Measurements from ENCODE around the gene GALNS.
"Not testable (repeated sequence)": the region's sequence is repeated elsewhere in the genome, so short reads cannot be mapped to it uniquely, and the experiment has no call there.

GALNS gene

GRCh38 chr16:88803264-88803987 is 53.3 kb downstream of the GALNS start, which contains the start of gene CDT1:
Gene CDT1, plus strand, starts transcription at chr16:88803789. Its CDS starts 43 bp downstream, at chr16:88803832.
- DNase-seq, result peak; percentile 85
- in situ Hi-C loops (cut with HindIII; ENCODE audit: low pct_ligation_motif_present, low pct_unique_long_range_greater_than_20kb, low sequenced_read_pairs), result no loop called here

DNA sequence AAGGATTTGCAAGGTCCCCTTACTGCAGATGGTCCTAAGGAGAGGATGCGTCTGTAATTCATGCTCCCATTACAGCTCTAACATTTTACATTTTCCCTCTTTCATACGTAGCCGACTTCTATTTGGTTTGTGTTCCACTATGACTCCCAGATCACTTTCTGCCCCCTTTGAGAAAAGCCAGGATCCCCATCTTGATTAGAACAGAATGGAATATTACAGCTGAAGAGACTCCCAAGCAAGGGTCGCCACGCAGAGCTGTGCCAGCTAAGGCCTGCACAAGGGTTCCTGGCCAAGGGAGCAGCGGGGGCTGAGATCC is 56.5 kb downstream of the GALNS start:
- no peak for DNase-seq
- in situ Hi-C loops (cut with HindIII; ENCODE audit: low pct_ligation_motif_present, low pct_unique_long_range_greater_than_20kb, low sequenced_read_pairs), result no loop called here

DNA sequence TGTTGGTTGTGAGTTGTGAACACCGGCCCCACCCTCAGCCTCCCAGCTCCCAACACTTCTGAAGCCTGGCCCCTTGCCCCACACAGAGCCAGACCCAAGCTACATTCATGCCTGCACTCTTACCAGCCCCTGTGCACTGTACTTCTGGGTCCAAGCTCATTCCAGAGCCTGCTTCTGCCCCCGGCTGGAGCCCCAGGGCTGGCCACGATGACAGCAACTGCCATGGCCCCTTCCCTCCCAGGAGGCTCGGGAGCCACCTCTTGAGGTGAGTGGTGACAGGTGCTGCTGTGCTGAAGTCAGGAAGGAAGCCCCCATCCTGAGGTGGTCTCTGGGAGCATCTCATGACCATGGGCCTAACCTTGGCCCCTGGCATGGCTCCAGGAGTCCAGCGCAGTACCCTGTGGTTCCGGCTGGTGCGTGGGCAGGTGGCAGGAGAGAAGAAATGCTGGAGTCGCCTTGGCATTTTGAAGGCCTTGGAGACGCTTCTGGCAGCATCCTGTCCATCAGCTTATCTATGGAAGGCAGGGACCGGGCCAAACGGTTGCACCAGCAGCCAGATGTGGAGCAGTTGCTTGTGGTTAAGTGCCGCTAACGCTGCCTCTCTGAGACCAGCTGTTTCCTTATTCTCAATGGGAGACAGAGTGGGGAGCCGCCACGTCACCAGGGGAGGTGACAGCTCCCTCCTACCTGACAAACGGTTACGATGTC is 57.0 kb downstream of the GALNS start:
- in situ Hi-C loops (cut with HindIII; ENCODE audit: low pct_ligation_motif_present, low pct_unique_long_range_greater_than_20kb, low sequenced_read_pairs), result no loop called here
- DNase-seq, result no peak

DNA sequence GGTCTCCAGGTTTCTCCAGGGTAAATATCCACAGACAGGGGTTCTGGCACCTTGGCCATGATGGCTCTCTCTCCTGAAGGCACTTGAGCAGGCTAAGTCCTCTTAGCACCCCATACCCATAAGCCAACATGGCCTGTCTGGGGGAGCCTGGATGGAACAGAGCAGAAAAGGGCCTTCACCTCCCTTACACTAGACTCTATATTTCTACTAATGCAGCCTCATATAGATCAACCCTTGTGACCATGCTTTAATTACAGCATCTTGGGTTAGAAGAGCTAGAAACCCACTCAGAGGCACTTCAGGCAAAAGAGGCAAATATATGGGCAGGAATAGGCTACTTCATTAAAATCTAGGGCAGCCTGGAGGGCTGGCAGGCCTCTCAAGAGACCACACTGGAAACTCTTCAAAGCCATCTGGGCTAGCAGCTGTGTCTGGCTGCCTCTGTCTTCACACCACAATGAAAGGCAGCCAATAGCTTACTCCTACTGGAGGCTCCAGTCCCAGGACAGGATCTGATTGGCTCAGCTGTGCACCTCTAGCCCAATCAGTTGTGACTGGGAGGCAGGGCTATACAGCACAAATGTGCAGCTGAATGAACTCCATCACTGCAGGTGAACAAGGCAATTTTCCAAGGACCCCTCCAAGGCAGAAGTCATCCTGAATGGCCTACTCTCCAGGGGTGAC is 57.8 kb downstream of the GALNS start:
- in situ Hi-C loops (cut with HindIII; ENCODE audit: low pct_ligation_motif_present, low pct_unique_long_range_greater_than_20kb, low sequenced_read_pairs), result no loop called here
- DNase-seq, result no peak

GRCh38 chr16:88798073-88798472 is 58.7 kb downstream of the GALNS start:
- in situ Hi-C loops (cut with HindIII; ENCODE audit: low pct_ligation_motif_present, low pct_unique_long_range_greater_than_20kb, low sequenced_read_pairs), result no loop called here
- DNase-seq, result no peak

DNA sequence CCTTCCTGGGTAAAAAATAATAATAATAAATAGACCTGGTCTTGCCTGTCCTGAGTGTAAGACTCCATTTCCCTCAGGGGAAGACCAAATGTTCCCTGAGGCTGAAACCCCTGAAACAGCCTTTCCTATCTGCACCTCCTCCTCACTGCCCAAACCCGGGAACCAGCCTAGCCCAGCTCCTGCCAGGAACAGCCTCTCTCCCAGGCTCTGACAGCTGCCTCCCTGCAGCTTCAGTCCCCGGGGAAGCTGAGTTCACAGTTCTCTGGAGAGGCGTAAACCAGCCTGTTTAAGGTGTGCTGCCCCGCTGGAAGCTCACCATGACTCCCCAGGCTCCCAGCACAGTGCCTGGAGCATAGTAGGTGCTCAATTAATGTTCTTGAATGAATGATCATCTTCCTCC is 60.5 kb downstream of the GALNS start:
- DNase-seq, result no peak

DNA sequence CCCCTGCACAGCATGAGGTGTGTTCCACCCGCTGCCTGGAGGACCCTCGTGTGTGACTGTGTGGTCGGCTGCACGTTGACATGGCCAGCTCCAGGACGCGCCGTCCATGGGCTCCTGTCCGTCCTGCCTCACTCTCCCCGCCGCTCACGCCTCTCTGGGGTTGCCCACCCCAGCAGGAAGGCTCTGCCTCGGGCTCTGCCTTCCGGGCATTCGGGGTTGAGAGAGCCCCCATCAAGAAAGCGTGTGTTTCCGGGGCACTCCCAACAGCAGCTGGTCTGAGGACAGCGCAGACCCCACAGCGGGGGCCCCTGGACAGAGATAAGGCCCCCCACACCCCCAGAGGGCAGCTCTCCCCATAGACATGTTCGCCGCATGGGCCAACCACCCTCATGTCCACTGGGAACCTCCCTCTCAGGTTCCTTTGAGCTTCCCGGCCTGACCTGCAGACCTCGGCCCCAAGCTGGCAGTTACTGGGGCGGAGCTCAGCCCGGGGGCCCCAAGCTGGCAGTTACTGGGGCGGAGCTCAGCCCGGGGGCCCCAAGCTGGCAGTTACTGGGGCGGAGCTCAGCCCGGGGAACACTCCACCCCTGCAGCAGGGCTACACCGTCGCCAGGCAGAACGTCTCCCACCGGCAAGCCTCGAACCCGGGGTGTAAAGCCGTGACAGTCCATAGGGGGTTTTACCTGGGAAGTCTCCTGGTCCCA is 63.3 kb downstream of the GALNS start:
- in situ Hi-C loops (cut with HindIII; ENCODE audit: low pct_ligation_motif_present, low pct_unique_long_range_greater_than_20kb, low sequenced_read_pairs), result no loop called here
- DNase-seq, result no peak

More for the DNA sequence above, 60.5 kb downstream of the GALNS start:
- in situ Hi-C loops (cut with HindIII; ENCODE audit: low pct_ligation_motif_present, low pct_unique_long_range_greater_than_20kb, low sequenced_read_pairs), result no loop called here

GRCh38 chr16:88792668-88793250 is 64.0 kb downstream of the GALNS start:
- DNase-seq, result no peak
- in situ Hi-C loops (cut with HindIII; ENCODE audit: low pct_ligation_motif_present, low pct_unique_long_range_greater_than_20kb, low sequenced_read_pairs), result no loop called here

- no peak for DNase-seq
- in situ Hi-C loops (cut with HindIII; ENCODE audit: low pct_ligation_motif_present, low pct_unique_long_range_greater_than_20kb, low sequenced_read_pairs), result no loop called here
Observed at GRCh38 chr16:88792078-88792550, 64.6 kb downstream of the GALNS start.

DNA sequence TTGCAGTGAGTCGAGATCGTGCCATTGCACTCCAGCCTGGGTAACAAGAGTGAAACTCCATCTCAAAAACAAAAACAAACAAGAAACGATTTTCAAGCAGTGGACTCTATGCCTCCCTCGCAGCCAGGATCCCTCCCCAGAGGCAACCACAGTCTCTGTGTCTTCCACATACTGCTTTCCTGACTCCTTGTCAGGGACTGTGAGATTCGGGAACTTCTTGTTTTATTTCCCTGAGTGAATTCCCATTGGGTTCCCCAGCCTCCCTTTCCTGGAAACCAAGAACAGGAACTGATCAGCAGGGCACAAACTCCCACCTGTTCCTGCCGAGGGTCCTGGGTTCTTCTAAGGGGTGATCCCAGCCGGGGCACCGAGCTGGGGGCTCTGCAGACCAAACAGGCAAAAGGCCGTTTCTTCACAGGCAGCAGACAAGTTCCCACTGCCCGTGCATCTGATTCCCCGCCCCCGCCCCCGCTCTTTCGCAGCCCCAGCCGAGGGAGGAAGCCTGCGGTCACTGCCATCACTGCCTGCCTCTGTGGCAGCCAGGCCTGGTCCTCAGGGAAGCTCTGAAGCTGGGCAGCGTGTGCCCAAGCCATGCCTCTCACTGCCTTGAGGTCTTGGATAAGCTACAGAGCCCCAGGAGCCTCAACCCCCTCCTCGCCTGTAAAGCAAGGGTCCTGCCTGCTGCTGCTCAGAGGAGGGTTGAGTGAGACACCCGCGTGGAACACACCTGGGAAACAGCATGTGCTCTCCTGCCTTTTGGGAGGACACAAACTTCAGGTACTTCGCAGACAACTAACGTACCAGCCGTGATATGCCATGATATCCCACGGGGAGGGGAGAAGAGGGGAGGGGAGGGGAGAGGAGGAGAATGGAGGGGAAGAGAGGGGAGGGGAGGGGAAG is 66.2 kb downstream of the GALNS start:
- DNase-seq, result no peak
- in situ Hi-C loops (cut with HindIII; ENCODE audit: low pct_ligation_motif_present, low pct_unique_long_range_greater_than_20kb, low sequenced_read_pairs), result no loop called here

DNA sequence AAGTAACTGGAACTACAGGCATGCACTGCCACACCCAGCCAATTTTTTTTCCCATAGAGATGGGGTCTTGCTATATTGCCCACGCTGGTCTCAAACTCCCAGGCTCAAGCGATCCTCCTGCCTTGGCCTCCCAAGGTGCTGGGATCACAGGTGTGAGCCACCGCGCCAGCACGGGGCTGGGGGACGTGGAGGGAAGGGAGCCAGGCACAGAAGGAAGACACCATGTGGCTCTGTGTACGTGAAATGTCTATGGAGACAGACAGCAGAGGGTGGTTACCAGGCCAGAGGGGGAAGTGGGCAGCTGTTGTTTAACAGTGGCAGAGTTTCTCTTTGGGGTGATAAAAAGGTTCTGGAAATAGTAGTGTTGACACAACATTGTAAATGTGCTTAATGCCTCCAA is 67.2 kb downstream of the GALNS start:
- no peak for DNase-seq
- in situ Hi-C loops (cut with HindIII; ENCODE audit: low pct_ligation_motif_present, low pct_unique_long_range_greater_than_20kb, low sequenced_read_pairs), result loop anchor here (10.0 kb wide), 1 partner anchor 115 kb away; no protein-coding TSS in a partner anchor

- in situ Hi-C loops (cut with HindIII; ENCODE audit: low pct_ligation_motif_present, low pct_unique_long_range_greater_than_20kb, low sequenced_read_pairs), result loop anchor here (10.0 kb wide), 1 partner anchor 114 kb away; no protein-coding TSS in a partner anchor
- DNase-seq, result not testable (repeated sequence)
Observed at GRCh38 chr16:88788749-88789148, 68.0 kb downstream of the GALNS start.

- DNase-seq, result no peak
- in situ Hi-C loops (cut with HindIII; ENCODE audit: low pct_ligation_motif_present, low pct_unique_long_range_greater_than_20kb, low sequenced_read_pairs), result loop anchor here (10.0 kb wide), 1 partner anchor 113 kb away; no protein-coding TSS in a partner anchor
Observed at GRCh38 chr16:88787579-88788314, 69.0 kb downstream of the GALNS start.

DNA sequence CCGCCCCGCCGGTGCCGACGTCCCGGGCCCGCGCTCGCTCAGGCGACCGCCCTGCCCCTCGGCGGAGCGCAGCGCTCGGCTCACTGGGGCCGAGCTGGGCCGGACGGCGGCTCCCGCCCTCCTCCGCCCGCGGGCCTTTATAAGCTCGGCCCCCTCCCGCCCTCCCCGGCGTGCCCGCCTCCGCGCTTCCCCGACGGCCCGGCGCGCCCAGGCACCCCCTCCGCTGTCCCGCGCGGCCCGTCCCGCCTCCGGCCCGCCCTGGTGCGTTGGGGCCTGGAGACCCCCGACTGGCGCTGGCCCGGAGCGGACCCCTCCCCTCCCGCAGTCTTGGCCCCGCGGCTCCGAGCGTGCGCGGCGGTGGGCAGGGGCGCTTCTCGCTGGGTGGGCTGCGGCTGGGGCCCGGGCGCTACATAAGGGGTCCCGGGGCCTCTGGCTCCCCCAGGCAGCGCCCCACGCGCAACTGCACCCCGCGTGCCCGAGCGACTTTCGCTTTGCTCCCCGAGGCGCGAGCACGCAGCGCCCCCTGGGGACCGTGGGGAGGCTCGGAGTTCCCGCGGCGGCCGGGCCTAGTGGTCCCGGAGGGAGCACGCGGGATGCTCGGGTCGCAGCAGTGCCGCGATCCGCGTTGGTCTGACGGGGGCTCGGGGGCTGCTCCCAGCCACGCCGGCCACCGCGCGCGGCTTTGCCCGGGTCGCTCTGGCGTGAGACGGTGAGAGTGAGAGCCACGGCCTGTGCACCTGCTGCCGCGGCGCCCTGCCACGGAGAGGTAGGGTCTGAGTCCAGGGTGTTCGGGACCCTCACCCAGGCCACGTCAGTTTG is 71.4 kb downstream of the GALNS start, which contains the start of gene PIEZO1:
Gene PIEZO1 (minus strand): TSS at position 115 of the 819 bp plus-strand sequence. CDS start 256 bp downstream, outside the sequence.
- in situ Hi-C loops (cut with HindIII; ENCODE audit: low pct_ligation_motif_present, low pct_unique_long_range_greater_than_20kb, low sequenced_read_pairs), result loop anchor here (10.0 kb wide), 1 partner anchor 111 kb away; no protein-coding TSS in a partner anchor
- peak; percentile 75 for DNase-seq

DNA sequence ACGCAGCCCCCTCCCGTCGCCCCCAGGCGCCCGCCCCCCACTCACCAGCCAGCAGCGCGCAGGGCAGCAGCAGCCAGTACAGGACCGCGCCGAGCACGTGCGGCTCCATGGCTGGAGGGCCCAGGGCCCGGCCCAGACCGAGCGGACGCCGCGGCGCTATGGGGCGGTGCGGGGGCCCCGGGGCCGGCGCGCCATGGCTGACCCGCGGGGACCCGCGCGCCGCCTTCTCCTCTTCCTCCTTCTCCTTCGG is 72.0 kb downstream of the GALNS start:
- in situ Hi-C loops (cut with HindIII; ENCODE audit: low pct_ligation_motif_present, low pct_unique_long_range_greater_than_20kb, low sequenced_read_pairs), result loop anchor here (10.0 kb wide), 1 partner anchor 110 kb away; no protein-coding TSS in a partner anchor
- no peak for DNase-seq
